ENCODE data around the gene STUB1.

Gene STUB1

GRCh38 chr16:660459-661183, 19.6 kb upstream of the STUB1 start:
- no peak overlapping the region for H3K4me3 ChIP-seq (ENCODE audit: low read depth, low read length)
- DNase-seq (ENCODE audit: low read depth): peak; percentile 34

- no peak for DNase-seq (ENCODE audit: low read depth)
- H3K4me3 ChIP-seq (ENCODE audit: low read depth, low read length): no peak overlapping the region
Observed at GRCh38 chr16:661184-661821, 18.9 kb upstream of the STUB1 start.

GRCh38 chr16:662095-662494, 18.1 kb upstream of the STUB1 start:
- no peak for DNase-seq (ENCODE audit: low read depth)
- no peak overlapping the region for H3K4me3 ChIP-seq (ENCODE audit: low read depth, low read length)

- no peak overlapping the region for H3K4me3 ChIP-seq (ENCODE audit: low read depth, low read length)
- no peak for DNase-seq (ENCODE audit: low read depth)
Observed at GRCh38 chr16:662597-662996, 17.6 kb upstream of the STUB1 start.

GRCh38 chr16:666572-666971, 13.6 kb upstream of the STUB1 start:
- no peak overlapping the region for H3K4me3 ChIP-seq (ENCODE audit: low read depth, low read length)
- no peak for DNase-seq (ENCODE audit: low read depth)

GRCh38 chr16:667113-667779, 13.0 kb upstream of the STUB1 start:
- DNase-seq (ENCODE audit: low read depth): no peak
- no peak overlapping the region for H3K4me3 ChIP-seq (ENCODE audit: low read depth, low read length)

GRCh38 chr16:667780-668518, 12.3 kb upstream of the STUB1 start, which contains the start of gene RHOT2:
TSS of gene RHOT2 (plus strand) at chr16:668132. CDS start at chr16:668200, 68 bp downstream.
- DNase-seq (ENCODE audit: low read depth): peak; percentile 50
- peak within 1 kb of the TSS; percentile 96 for H3K4me3 ChIP-seq (ENCODE audit: low read depth, low read length)

- no peak for DNase-seq (ENCODE audit: low read depth)
- peak overlapping the region; percentile 96 for H3K4me3 ChIP-seq (ENCODE audit: low read depth, low read length)
Observed at GRCh38 chr16:668519-669171, 11.6 kb upstream of the STUB1 start.

GRCh38 chr16:669666-670065, 10.5 kb upstream of the STUB1 start:
- DNase-seq (ENCODE audit: low read depth): no peak
- no peak overlapping the region for H3K4me3 ChIP-seq (ENCODE audit: low read depth, low read length)

- H3K4me3 ChIP-seq (ENCODE audit: low read depth, low read length): no peak overlapping the region
- DNase-seq (ENCODE audit: low read depth): no peak
Observed at GRCh38 chr16:670485-671352, 9.5 kb upstream of the STUB1 start.

- no peak for DNase-seq (ENCODE audit: low read depth)
- H3K4me3 ChIP-seq (ENCODE audit: low read depth, low read length): no peak overlapping the region
Observed at GRCh38 chr16:671353-672131, 8.7 kb upstream of the STUB1 start.

GRCh38 chr16:672371-672770, 7.8 kb upstream of the STUB1 start:
- DNase-seq (ENCODE audit: low read depth): no peak
- H3K4me3 ChIP-seq (ENCODE audit: low read depth, low read length): no peak overlapping the region

GRCh38 chr16:672851-673250, 7.4 kb upstream of the STUB1 start:
- DNase-seq (ENCODE audit: low read depth): no peak
- H3K4me3 ChIP-seq (ENCODE audit: low read depth, low read length): no peak overlapping the region

GRCh38 chr16:673399-673991, 6.7 kb upstream of the STUB1 start:
- no peak overlapping the region for H3K4me3 ChIP-seq (ENCODE audit: low read depth, low read length)
- no peak for DNase-seq (ENCODE audit: low read depth)

- no peak for DNase-seq (ENCODE audit: low read depth)
- H3K4me3 ChIP-seq (ENCODE audit: low read depth, low read length): no peak overlapping the region
Observed at GRCh38 chr16:674214-674881, 5.9 kb upstream of the STUB1 start.

- H3K4me3 ChIP-seq (ENCODE audit: low read depth, low read length): peak within 1 kb of the TSS; percentile 43
- no peak for DNase-seq (ENCODE audit: low read depth)
Observed at GRCh38 chr16:674968-675883, 5.0 kb upstream of the STUB1 start, which contains the start of gene RHBDL1. TSS of gene RHBDL1 (plus strand) at chr16:675671. CDS start at chr16:675791, 120 bp downstream.

Measured in skeletal muscle cell (primary cell).